Stromal cell of bone marrow (primary cell): ENCODE results near the gene ATP8B2.
"Not testable (repeated sequence)": the region's sequence is repeated elsewhere in the genome, so short reads cannot be mapped to it uniquely, and the experiment has no call there.

ENCODE experiments used
- DNase-seq: peaks from one replicate; pipeline ENCODE4 v3.0.0-alpha.2; 2012; ENCODE audit warnings: low read depth

Gene ATP8B2

GRCh38 chr1:154346276-154346917 is 21.1 kb downstream of the ATP8B2 start:
- DNase-seq, result no peak

DNA sequence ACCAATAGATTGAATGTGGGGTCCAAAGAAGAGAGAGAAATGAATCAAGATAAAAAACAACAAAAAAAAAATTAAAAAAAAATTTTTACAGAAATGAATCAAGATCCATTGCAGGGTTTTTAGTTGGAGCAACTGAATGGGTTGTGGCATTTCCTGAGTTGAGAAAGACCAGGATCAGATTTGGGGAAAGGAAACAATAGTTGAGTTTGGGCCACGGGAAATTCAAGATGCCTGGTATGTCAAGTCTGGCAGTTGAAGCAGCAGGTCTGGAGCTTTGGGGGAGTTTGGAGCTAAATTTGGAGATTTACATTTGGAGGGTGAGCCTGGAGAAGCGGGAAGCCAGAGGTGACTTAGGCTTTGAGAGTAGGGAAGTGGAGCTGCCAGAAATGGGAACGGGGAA is 22.6 kb downstream of the ATP8B2 start:
- DNase-seq, result no peak

DNA sequence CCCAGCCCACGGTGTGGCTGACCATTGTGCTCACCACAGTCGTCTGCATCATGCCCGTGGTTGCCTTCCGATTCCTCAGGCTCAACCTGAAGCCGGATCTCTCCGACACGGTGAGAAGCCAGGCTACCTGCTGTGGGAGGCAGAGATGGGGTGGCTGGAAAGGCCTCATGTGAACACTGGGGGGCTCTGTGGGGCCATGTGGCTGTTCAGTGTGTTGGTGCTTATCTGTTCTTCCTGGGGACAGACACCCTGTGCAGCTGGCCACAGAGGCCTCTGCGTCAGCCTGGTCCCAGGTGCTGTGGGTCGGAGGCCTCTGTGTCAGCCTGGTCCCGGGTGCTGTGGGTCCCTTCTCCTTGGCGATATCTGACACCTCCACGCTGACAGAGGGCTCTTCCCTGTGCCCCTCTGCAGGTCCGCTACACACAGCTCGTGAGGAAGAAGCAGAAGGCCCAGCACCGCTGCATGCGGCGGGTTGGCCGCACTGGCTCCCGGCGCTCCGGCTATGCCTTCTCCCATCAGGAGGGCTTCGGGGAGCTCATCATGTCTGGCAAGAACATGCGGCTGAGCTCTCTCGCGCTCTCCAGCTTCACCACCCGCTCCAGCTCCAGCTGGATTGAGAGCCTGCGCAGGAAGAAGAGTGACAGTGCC is 23.2 kb downstream of the ATP8B2 start:
- no peak for DNase-seq

DNA sequence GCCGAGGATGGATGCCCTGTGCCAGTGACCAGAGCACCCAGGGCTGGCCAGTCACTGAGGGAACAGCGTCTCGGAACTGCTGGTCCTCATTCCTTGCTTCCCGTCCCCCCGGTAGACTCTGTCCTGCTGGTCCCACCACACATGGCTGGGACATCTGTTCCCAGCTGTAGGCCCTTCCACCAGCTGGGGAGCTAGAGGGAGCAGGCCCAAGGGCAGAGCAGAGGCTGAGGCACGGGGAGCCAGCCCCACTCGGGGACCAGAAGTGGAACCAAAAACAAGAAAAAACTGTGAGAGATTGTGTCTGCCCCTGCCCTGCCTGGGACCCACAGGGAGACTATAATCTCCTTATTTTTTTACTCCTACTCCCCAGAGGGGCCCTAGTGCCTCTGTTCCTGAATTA is 23.8 kb downstream of the ATP8B2 start:
- DNase-seq, result no peak

- DNase-seq, result no peak
These were observed 25.1 kb downstream of the ATP8B2 start for GRCh38 chr1:154350383-154350782.

DNA sequence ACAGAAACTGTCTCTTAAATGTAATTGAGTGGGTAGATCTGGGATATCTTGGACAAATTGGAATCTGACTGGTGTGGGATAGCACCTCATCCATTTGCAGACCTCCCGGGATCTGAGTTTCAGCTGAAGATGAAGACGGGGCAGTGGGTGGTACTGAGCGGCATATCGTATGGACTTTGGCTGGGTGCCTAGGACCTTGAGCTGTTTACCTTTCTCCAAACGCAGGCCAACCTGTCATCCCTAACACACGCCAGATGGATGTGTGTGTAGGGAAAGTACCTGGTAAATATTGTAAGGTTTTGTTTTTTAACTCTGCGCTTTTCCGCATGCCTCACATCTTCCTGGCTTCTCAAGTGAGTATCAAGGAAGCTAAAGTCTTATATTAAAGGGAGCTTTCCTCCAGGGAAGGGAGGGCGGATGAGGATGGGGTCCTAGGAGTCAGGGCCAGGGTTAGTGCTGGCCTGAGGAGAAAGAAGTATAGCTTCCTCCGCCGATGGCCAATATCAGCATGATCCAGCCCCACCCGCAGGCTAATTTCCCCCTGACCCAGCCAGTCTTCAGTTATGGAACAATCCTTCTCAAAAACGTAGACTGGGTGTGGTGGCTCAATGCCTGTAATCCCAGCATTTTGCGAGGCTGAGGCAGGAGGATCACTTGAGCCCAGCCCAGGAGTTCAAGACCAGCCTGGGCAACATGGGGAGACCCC is 26.2 kb downstream of the ATP8B2 start:
- no peak for DNase-seq

- no peak for DNase-seq
These were observed 26.9 kb downstream of the ATP8B2 start for GRCh38 chr1:154352245-154352580.

- peak; percentile 11 for DNase-seq
These were observed 27.5 kb downstream of the ATP8B2 start for GRCh38 chr1:154352581-154353459.

- peak; percentile 51 for DNase-seq
These were observed 28.2 kb downstream of the ATP8B2 start for GRCh38 chr1:154353460-154353904.

DNA sequence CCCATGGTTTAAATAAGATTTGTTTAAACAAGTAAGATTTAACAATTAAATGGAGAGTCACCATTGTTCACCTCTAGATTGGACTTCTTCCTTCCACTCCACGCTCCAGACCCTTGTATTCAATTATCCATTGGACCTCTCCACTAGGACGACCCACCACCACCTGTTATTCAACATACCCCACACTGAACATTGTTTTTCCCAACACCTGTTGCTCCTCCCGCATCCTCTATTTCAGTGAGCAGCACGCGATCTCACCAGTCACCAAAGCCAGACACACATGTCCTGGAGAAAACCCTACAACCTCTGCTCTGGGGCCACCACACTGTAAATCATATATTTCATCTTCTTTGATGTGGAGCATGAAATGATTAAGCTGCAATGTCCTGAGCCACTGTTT is 28.6 kb downstream of the ATP8B2 start:
- DNase-seq, result no peak

DNA sequence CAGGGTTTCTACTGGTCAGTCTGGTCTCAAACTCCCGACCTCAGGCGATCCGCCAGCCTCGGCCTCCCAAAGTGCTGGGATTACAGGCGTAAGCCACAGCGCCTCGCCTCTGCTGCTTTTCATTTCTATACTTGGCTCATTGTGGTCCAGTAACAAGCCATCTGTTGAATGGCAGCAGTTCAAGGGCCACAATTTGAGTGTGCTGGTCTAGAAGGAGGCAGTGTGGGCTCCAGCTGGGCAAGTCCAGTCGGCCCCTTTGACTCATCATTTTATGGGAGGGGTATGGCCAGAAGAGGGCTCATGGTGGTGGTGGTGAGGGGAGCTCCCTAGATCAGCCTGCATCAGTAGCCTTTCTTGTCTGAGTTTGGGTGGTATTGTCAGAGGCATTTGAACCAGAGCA is 33.2 kb downstream of the ATP8B2 start:
- no peak for DNase-seq

- no peak for DNase-seq
These were observed 35.0 kb downstream of the ATP8B2 start for GRCh38 chr1:154360288-154360687.

DNA sequence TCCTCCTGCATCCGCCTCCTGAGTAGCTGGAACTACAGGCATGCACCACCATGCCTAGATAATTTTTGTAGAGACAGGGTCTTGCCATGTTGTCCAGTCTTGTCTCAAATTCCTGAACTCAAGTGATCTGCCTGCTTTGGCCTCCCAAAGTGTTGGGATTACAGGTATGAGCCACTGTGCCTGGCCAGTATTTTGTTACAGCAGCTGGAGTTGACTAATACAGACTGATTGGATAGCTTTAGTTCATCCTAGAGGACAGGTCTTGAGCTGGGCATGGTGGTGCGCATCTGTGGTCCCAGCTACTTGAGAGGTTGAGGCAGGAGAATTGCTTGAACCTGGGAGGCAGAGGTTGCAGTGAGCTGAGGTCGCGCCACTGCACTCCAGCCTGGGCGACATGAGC is 35.6 kb downstream of the ATP8B2 start:
- not testable (repeated sequence) for DNase-seq

- DNase-seq, result no peak
These were observed 36.0 kb downstream of the ATP8B2 start for GRCh38 chr1:154361357-154361756.

- DNase-seq, result no peak
These were observed 46.1 kb downstream of the ATP8B2 start for GRCh38 chr1:154371436-154371835.

- DNase-seq, result not testable (repeated sequence)
These were observed 48.5 kb downstream of the ATP8B2 start for GRCh38 chr1:154373777-154374357.

- no peak for DNase-seq
These were observed 54.0 kb downstream of the ATP8B2 start for GRCh38 chr1:154379301-154379700.

DNA sequence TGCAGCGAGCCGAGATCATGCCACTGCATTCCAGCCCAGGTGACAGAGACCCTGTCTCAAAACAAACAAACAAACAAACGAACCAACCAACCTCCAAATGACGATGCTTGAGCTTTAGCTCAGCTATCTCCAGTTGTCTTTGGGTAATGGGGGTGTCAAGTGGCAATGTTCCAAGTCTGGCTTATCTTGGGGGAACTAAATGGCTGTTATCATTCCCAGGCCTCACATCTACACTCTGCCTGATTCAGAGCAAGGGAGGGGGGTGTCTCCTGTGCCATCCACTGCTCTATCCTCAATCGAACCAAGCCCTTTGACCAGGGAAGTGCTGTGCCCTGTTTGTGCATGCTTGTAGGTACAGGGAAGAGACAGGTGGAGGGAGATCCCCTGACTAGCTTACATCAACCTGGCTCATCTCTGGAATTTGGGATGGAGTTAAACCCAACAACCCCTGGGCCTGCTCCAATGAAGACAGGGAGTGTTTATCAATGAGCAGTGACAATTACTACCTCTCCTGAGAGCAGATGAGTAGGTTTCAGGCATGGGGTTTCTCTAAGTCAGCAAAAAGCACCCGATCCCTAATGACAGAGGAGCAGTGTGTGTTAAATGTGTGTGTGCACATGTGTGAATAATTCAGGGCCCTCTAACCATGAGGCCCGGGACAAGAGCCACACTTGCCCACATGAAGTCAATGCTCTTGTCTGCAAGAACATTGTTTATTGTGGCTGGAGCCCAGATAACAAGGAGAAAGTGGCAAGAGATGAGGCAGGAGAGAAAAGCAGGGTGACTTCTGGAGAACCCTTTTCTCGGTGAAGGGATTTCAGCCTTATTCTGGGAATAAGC is 59.5 kb downstream of the ATP8B2 start:
- no peak for DNase-seq

GRCh38 chr1:154386643-154387352 is 61.5 kb downstream of the ATP8B2 start:
- DNase-seq, result no peak

GRCh38 chr1:154391086-154391770 is 65.9 kb downstream of the ATP8B2 start:
- no peak for DNase-seq
